Measurements from ENCODE around the gene SPOP.
"Not testable (repeated sequence)": the region's sequence is repeated elsewhere in the genome, so short reads cannot be mapped to it uniquely, and the experiment has no call there.

The SPOP gene

DNA sequence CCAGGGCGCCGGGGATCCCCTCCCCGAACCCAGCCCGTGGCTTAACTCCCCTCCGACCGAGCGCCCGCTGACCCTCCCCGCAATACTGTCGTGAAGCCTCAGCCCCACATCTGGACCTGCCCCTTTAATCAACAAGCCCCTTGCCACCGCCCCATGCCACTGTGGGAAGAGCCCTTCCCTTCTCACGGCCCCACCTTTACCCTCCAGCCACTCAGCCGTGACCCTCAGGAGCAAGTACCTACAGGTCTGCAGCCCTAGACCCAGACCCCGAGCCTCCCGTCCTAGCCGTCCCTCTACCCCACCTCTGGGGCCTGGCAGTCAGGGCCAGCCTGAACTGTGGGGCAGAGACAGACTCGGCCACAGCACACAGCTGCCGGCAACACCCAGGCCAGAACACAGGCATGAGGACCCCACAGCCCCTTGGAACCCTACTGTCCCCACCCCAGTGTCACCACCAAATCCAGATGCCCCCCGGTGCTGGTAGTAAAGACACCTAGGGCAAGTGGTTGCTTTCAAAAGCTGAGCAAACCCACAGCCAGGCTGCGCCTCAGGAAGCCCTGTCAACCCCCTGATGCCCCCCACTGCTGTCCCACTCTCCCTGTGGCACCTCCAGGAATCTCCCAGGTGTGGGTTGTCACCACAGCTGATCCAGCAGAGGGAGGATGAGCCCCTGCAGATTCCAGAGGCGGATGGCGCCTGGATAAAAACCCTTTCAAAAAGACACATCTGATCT, 100.8 kb downstream of the SPOP start:
- DNase-seq (ENCODE audit: insufficient read length, low spot score) (no peak), FAIRE-seq (no peak)
- TF ChIP-seq POLR2A (IDR thresholded peaks at IDR 0.05; ENCODE audit: low read depth, low read length) = no peak

DNA sequence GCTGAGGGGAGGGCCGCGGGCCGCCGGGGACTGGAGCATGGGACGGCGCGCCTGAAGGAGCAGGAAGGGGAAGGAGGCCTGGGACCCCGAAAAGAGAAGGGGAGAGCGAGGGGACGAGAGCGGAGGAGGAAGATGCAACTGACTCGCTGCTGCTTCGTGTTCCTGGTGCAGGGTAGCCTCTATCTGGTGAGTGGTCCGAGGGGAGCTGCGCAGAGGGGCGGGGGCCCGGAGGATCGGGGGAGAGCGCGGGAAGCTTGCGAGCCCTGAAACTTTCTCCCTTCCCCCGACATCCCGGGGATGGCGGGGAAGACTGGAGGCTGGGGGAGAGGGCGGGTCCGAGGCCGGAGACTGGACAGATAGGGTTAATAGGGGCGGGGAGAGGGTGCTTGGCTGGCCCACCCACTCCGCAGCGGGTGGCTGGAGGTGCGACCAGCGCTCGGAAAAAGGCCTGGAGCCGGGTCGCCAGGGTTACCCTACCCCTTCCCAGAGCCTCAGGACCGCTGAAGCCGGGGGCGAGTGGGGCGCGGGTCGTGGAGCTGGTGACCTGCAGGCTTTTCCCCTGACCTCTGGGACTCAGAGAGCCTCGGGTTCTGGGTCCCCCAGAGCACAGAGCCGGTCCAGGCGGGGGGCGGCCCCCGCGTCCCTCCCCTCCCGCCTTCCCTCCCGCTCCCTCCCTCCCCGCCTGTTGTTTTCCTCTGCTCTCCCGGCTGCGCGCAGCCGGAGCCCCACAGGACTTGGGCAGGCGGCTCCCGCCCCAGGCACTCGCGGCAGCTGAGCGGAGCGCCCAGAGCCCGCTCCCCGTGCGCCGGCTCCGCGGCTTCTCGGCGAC, 101.6 kb downstream of the SPOP start:
- no peak for FAIRE-seq
- DNase-seq (ENCODE audit: insufficient read length, low spot score) = peak; percentile 76
- TF ChIP-seq POLR2A (IDR thresholded peaks at IDR 0.05; ENCODE audit: low read depth, low read length) = no peak

DNA sequence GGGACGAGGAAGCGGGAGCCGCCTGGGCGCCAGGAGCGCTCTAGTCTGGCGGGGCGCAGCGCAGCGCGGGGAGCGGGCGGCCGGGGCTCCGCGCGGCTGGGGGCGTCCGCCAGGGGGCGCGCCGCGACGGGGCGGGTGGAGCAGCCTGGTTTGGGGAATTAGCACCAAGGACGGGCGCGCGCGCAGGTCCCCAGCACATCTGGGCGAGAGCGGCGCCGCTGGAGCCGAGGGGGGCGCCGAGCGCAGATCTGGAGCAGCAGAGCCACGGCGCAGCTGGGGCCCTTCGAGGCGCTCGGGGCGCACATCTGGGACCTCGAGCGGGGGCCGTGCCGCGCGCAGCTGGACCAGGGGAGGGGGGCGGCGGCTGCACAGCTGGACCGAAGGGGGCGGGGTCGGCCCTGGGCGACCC, 102.2 kb downstream of the SPOP start, which contains the start of gene NXPH3:
Gene NXPH3 (plus strand): TSS at position 193 of the 409 bp plus-strand sequence. CDS start 349 bp downstream, outside the sequence.
- no peak for TF ChIP-seq POLR2A (IDR thresholded peaks at IDR 0.05; ENCODE audit: low read depth, low read length)
- peak; percentile 68 for DNase-seq (ENCODE audit: insufficient read length, low spot score)
- FAIRE-seq = no peak

DNA sequence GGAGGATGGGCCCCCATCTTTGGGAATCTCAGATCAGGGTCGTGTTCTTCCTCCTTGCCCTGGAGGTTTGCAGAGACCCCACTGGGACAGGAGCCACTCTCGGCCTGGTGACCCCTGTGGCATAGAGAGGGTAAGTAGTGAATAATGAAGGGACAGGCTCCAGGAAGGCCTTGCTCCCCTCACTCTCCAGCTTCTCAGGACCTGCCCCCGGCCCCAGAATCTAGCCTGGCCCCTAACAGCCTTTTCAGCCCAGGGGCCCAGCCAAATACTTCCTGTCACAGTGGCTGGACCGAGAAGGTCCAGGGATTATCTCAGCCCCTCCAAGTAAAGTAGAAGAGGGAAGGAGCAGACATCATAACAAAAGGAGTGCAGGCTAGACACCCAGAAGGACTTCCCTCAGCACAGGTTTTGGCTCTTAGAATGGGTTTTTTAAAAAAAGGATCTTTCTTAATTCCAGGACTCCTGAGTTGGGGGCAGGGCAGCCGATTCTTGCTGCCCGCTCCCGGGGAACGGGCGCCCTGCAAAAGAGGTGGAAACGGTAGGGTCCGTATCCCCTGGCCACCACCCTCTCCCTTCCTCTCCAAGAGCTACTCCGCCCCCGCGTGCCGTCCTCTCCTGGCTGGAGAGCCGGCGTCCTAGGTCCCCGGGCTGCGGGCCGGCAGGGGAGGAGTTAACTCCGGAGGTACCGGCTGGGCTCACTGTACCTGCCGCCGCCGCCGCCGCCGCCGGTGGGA, 102.8 kb downstream of the SPOP start:
- FAIRE-seq (no peak), DNase-seq (ENCODE audit: insufficient read length, low spot score) (no peak)
- no peak for TF ChIP-seq POLR2A (IDR thresholded peaks at IDR 0.05; ENCODE audit: low read depth, low read length)

DNA sequence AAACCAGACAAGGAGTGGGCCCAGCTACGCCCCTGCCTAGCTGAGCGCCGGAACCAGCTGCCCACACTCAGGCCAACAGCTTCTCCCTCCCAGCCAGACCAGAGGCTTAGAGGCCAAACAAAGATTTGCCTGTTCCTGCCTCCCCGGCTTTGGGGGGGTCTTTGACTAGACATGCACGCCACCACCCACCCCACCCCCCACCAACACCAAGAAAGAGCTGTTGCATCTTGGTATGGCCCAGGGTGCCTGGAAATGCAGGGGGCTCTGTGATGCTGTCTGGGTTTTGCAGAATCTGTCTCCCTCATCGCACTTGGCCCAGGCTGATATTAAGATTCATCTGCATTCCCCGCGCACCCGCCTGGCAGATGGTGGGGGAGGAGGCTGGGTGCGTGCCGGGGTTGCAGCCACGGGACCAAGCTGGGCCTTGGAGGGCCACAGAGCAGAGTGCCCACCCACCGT, 103.5 kb downstream of the SPOP start:
- FAIRE-seq (no peak), DNase-seq (ENCODE audit: insufficient read length, low spot score) (no peak)
- TF ChIP-seq POLR2A (IDR thresholded peaks at IDR 0.05; ENCODE audit: low read depth, low read length) = no peak

DNA sequence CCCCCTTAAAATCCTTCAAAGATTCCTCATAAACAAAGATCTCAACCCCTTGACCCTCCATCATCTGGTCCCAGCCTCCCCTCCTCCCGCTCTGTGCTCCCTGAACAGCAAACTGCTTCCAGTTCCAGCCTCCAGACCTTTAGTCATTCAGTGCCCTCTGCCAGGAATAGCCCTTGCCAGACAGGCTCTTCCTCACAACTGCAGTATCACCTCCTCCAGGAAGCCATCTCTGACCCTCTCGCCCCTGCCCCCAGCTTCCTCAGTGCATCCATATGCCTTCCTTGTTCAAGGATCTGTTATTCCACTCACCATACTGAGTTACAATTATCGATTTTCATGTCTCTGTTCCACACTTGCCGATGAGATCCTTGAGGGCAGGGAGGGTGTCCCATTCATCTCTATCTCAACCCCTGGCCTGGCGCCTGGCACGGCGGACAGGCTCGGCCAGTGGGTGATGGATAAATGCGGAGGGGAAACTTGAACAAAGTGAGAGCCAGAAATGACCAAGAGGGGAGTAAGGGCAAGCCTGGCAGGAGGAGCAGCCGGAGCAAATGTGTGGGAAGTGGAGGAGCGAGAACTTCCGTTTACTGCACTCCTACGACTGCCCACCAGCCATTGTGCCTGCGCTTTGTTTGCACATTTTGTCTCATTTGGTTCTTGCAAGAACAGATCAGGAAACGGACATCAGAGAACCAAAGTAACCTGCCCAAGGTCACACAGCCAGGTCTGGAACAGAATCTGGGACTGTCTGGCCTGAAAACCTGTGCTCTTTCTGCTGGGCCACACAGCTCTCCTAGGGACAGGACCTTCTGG, 104.2 kb downstream of the SPOP start:
- DNase-seq (ENCODE audit: insufficient read length, low spot score) (no peak), FAIRE-seq (no peak)
- TF ChIP-seq POLR2A (IDR thresholded peaks at IDR 0.05; ENCODE audit: low read depth, low read length) = no peak

DNA sequence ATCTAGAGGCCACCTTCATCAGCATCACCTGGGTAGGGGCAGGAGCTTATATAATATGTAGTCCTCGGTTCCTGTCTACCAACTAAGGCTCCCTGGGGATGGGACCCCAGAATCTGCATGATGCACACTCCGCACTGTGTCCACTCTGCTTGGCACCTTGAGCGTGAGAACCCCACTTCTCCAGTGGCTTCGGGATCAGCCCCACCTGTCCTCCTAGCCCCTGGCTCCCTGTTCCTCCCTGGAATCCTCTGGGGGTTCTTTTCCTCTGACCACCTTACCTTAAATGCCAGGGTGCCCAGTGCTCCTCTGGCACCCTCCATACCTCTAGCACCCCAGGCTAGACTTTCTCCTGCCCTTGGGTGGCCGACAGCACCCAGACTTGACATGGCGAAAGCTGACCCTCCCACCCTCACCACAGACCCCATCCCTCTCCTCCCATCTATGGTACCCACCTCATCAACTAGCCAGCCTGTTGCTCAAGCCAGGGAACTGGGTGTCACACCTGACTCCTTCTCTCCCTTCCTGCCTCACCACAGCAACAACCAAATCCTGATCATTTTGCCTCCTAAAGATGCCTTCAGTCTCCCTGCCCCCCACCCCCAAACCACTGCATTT, 105.0 kb downstream of the SPOP start:
- DNase-seq (ENCODE audit: insufficient read length, low spot score) (no peak), FAIRE-seq (no peak)
- no peak for TF ChIP-seq POLR2A (IDR thresholded peaks at IDR 0.05; ENCODE audit: low read depth, low read length)

DNA sequence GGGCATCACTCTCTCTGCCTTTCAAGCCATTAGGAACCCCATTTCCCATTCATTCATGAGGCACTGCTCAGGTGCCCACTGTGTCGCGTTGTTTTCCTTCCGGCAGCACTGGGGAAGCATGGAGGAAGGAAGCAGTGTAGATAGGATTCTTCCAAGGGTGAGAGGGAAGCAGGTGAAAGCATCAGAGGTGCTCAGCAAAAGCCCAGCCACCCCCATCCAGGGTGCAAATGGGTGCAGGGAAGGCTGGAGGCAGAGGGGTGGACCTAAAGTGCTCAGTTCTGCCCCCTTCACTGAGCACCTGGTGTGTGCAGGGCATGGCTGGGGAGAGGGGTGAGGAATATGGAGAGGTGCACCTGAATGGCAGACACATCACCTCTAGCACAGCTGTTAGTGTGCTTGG, 105.7 kb downstream of the SPOP start:
- DNase-seq (ENCODE audit: insufficient read length, low spot score) (no peak), FAIRE-seq (no peak)
- TF ChIP-seq POLR2A (IDR thresholded peaks at IDR 0.05; ENCODE audit: low read depth, low read length) = no peak

DNA sequence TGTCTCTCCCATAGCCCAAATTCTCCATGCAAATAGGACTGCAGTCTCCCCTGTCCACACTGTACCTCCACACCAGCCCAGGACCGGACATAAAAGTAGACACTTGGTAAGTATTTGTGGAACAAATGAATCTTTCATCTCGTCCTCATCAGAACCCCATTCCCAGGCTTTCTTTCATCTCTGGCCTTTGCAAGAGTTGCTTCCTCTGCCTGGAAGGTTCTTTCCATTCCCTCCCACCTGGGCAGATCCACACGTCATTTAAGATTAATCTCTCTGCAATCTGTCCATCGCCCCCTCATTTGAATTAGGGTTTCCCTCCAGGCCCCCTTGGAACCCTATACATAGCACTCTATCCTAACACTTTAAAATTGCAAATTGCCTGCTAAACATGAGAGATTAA, 106.1 kb downstream of the SPOP start:
- no peak for FAIRE-seq
- no peak for DNase-seq (ENCODE audit: insufficient read length, low spot score)
- TF ChIP-seq POLR2A (IDR thresholded peaks at IDR 0.05; ENCODE audit: low read depth, low read length) = no peak

DNA sequence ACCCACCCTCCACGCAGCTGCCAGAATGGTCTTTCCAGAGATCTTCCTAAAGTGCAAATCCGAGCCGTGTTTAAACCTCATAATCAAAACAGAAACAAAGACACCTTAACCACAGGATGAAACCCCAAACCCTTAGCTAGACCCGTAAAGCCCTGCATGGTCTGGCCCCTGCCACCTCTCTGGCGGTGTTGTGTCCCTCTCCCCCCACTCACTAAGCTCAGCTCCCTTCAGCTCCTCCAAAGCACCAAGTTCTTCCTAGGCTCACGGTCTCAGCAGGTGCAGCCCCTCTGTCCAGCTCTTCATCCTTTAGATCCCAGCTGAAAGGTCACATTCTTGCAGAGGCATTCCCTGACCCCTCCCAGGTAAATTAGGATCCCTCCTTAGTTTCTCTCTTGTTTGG, 106.6 kb downstream of the SPOP start:
- TF ChIP-seq POLR2A (IDR thresholded peaks at IDR 0.05; ENCODE audit: low read depth, low read length) = no peak
- DNase-seq (ENCODE audit: insufficient read length, low spot score) = no peak
- FAIRE-seq = no peak

DNA sequence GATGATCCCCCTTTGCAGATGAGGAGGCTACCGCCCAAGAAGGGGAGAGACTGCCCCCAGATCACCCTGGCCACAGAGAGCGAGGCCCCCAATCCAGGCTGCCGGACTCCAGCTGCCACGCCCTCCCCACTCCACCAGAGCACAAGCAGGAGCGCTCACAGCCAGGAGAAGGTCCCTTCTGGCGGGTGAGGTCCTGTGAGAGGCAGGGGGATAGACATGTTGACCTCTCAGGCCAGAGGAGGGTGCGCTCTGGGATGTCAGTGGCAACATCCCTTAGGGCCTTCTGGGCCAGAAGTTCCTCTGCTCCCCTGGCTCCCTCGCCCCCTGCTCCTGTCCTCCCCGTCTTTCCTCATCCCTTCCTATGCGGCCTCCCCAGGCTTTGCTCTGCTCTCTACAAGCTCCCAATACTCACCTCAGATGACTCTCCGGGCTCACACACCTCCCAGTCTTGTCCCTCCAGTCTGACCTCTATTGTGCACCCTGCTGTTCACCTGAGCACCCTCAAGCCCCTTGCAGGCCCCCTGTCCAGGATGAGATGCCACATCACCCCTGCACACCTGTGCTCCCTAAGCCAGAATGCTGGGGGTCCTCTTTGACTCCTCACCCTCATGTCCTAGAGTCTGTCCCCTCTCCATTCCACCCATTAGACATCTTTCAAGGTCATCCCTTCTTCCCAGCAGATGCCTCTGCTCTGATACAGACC, 107.2 kb downstream of the SPOP start:
- no peak for TF ChIP-seq POLR2A (IDR thresholded peaks at IDR 0.05; ENCODE audit: low read depth, low read length)
- FAIRE-seq = no peak
- DNase-seq (ENCODE audit: insufficient read length, low spot score) = no peak

DNA sequence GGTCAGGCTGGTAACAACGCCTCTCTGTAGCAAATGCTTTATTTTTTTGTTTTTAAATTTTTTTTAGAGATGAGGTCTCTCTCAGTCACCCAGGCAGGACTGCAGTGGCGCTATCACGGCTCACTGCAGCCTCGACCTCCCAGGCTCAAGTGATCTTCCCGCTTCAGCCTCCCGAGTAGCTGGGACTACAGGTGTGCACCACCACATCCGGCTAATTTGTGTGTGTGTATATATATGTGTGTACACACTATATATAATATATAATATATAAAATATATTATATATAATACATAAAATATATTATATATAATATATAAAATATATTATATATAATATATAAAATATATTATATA, 109.2 kb downstream of the SPOP start:
- FAIRE-seq; DNase-seq (ENCODE audit: insufficient read length, low spot score): not testable (repeated sequence)

Measured in H54 (cell line).